Keratinocyte (primary cell): Measurements from ENCODE around the gene IGF1R. TPM values are rescaled to one million over a fixed set of nuclear protein-coding genes. Genes with fewer than 3 reads are reported as not detected.

ENCODE experiments used
- DNase-seq: peaks from one replicate; pipeline ENCODE4 v3.0.0-alpha.2; 2011; ENCODE audit warnings: low read depth, missing footprints, low spot score
- FAIRE-seq: peaks from 2 replicates; lab custom pipeline; 2011; peaks lifted over from hg19 to GRCh38; lab: Jason Lieb, UNC
- H2AFZ ChIP-seq: 2 replicates; pipeline ENCODE4 v1.6.0; 2012; ENCODE audit warnings: low read length, control low read depth, inconsistent platforms; ENCODE audit not compliant: control insufficient read depth
- H3K27ac ChIP-seq: 2 replicates; pipeline ENCODE4 v1.5.1; 2011; ENCODE audit warnings: low read length; ENCODE audit not compliant: control insufficient read depth, insufficient read depth
- H3K27me3 ChIP-seq: 3 replicates; pipeline ENCODE4 v1.6.0; 2011; ENCODE audit warnings: low read length; ENCODE audit not compliant: control insufficient read depth, insufficient read depth; ENCODE audit errors: extremely low read depth
- H3K36me3 ChIP-seq, 2 experiments: 2 replicates in 1 of 2; 3 replicates in 1 of 2; pipeline ENCODE4 v1.5.1; 2011; ENCODE audit warnings: low read length in 2 of 2, mild to moderate bottlenecking in 1 of 2; ENCODE audit not compliant: control insufficient read depth in 2 of 2, insufficient read depth in 2 of 2; ENCODE audit errors: extremely low read depth in 1 of 2
- H3K4me1 ChIP-seq: 3 replicates; pipeline ENCODE4 v1.5.1; 2011; ENCODE audit warnings: low read length; ENCODE audit not compliant: control insufficient read depth, insufficient read depth; ENCODE audit errors: extremely low read depth
- H3K4me2 ChIP-seq: 3 replicates; pipeline ENCODE4 v1.6.0; 2011; ENCODE audit warnings: low read depth, low read length; ENCODE audit not compliant: control insufficient read depth, insufficient read depth; ENCODE audit errors: extremely low read depth
- H3K4me3 ChIP-seq, 3 experiments: fragments of 200-600 bp in 1 of 3; sonication (generic) in 1 of 3; 2 replicates in 2 of 3; 3 replicates in 1 of 3; pipeline ENCODE4 v1.5.1; 2011 to 2016; ENCODE audit warnings: low read length in 3 of 3, mild to moderate bottlenecking in 3 of 3, control low read depth in 2 of 3, inconsistent platforms in 1 of 3, low read depth in 1 of 3, mixed read lengths in 1 of 3, mixed run types in 1 of 3, moderate library complexity in 1 of 3; ENCODE audit not compliant: control insufficient read depth in 2 of 3, insufficient read depth in 2 of 3; ENCODE audit errors: extremely low read depth in 1 of 3
- H3K79me2 ChIP-seq: 2 replicates; pipeline ENCODE4 v1.6.0; 2012; ENCODE audit warnings: low read length; ENCODE audit not compliant: control insufficient read depth, insufficient read depth
- H3K9ac ChIP-seq: 3 replicates; pipeline ENCODE4 v1.6.0; 2011; ENCODE audit warnings: low read length; ENCODE audit not compliant: control insufficient read depth, insufficient read depth; ENCODE audit errors: extremely low read depth
- H3K9me1 ChIP-seq: 3 replicates; pipeline ENCODE4 v1.6.0; 2011; ENCODE audit warnings: low read length; ENCODE audit not compliant: control insufficient read depth, insufficient read depth; ENCODE audit errors: extremely low read depth
- H3K9me3 ChIP-seq: 2 replicates; pipeline ENCODE4 v1.5.1; 2012; ENCODE audit warnings: low read depth, low read length; ENCODE audit not compliant: control insufficient read depth
- H4K20me1 ChIP-seq: 3 replicates; pipeline ENCODE4 v1.6.0; 2011; ENCODE audit warnings: low read length; ENCODE audit not compliant: control insufficient read depth, insufficient read depth; ENCODE audit errors: extremely low read depth
- CTCF ChIP-seq, 3 experiments: IDR thresholded peaks in 1 of 3; conservative IDR thresholded peaks in 1 of 3; optimal IDR thresholded peaks in 1 of 3; 2 replicates in 2 of 3; 3 replicates in 1 of 3; pipeline versions ENCODE3 to v1.5.1; 2011; ENCODE audit warnings: low read length in 3 of 3, mild to moderate bottlenecking in 3 of 3, moderate library complexity in 2 of 3, control low read depth in 1 of 3, inconsistent platforms in 1 of 3; ENCODE audit not compliant: insufficient read depth in 2 of 3; ENCODE audit errors: extremely low read depth in 1 of 3
- EZH2 ChIP-seq: IDR thresholded peaks from one replicate; pipeline ENCODE4 v1.6.1; 2012; ENCODE audit warnings: inconsistent platforms, mild to moderate bottlenecking, low read length, moderate library complexity
- dilution Hi-C: fragments of 300-500 bp; cut with MboI; formaldehyde crosslinking; loops from one replicate; pipeline ENCODE4 v1.7.0; 2020; ENCODE audit warnings: low sequenced_read_pairs; ENCODE audit not compliant: extremely low pct_ligation_motif_present
- polyA plus RNA-seq, 5 experiments: library from polyadenylated mRNA; depleted of rRNA in 3 of 5; stranded (reverse) in 3 of 5; stranded (forward) in 1 of 5; unstranded in 1 of 5; fragments of >200 nt; gene quantifications; 1 replicate in 1 of 5; 2 replicates in 3 of 5; 3 replicates in 1 of 5; pipeline versions ENCODE4 v1.2.1 to v1.2.3, GENCODE V29; 2011 to 2012; ENCODE audit warnings: missing spikeins in 2 of 5, low read depth in 1 of 5, low replicate concordance in 1 of 5

The IGF1R gene
- polyA plus RNA-seq, 1 donor (not counting 4 experiments of a cell fraction or from before 2014, with no cell fraction given) = 14.5 TPM

GRCh38 chr15:98933406-98933805 lies 285.1 kb downstream of the IGF1R start:
- Histone ChIP-seq H3K9me1 (no peaks in the 10 kb centered on the region), H3K9me3 (no peaks in the 10 kb centered on the region), H3K9ac (no peak overlapping the region), H3K27me3 (no peaks in the 10 kb centered on the region), H3K4me2 (no peak overlapping the region), H3K27ac (no peak overlapping the region), H2AFZ (no peak overlapping the region), H3K4me3 (no peak overlapping the region), H4K20me1 (no peaks in the 10 kb centered on the region), H3K4me1 (no peaks in the 10 kb centered on the region), H3K36me3 (peaks cover 22 to 33% of the 10 kb centered on the region in 2 experiments), H3K79me2 (no peaks in the 10 kb centered on the region)
- TF ChIP-seq EZH2 = no peak
- TF ChIP-seq CTCF (optimal IDR thresholded peaks at IDR 0.05 in 1 of 3, IDR thresholded peaks at IDR 0.05 in 1 of 3, conservative IDR thresholded peaks at IDR 0.05 in 1 of 3; ENCODE audit: extremely low read depth in 1 of 3, insufficient read depth in 2 of 3, low read length in 3 of 3) = no peak
- dilution Hi-C loops = no loop called here
- FAIRE-seq = no peak
- no peak for DNase-seq

GRCh38 chr15:98935736-98936135 lies 287.4 kb downstream of the IGF1R start:
- FAIRE-seq = no peak
- Histone ChIP-seq H3K4me3 (no peak overlapping the region), H3K9me3 (no peaks in the 10 kb centered on the region), H3K27me3 (no peaks in the 10 kb centered on the region), H3K4me2 (no peak overlapping the region), H3K9me1 (no peaks in the 10 kb centered on the region), H4K20me1 (no peaks in the 10 kb centered on the region), H3K9ac (no peak overlapping the region), H3K27ac (no peak overlapping the region), H2AFZ (no peak overlapping the region), H3K4me1 (no peaks in the 10 kb centered on the region), H3K36me3 (peaks cover 29 to 30% of the 10 kb centered on the region in 2 experiments), H3K79me2 (no peaks in the 10 kb centered on the region)
- dilution Hi-C loops = no loop called here
- TF ChIP-seq CTCF (optimal IDR thresholded peaks at IDR 0.05 in 1 of 3, IDR thresholded peaks at IDR 0.05 in 1 of 3, conservative IDR thresholded peaks at IDR 0.05 in 1 of 3; ENCODE audit: extremely low read depth in 1 of 3, insufficient read depth in 2 of 3, low read length in 3 of 3) (no peak), EZH2 (no peak)
- DNase-seq = no peak
